IMR-90 (cell line): ENCODE results near the gene SETD3. TPM values are rescaled to one million over a fixed set of nuclear protein-coding genes. Genes with fewer than 3 reads are reported as not detected.

Experiments used
- ATAC-seq: fragments of 200-7000 bp; cut with Tn5 transposase; 2 replicates; pipeline ENCODE4 v1.9.1; 2020; ENCODE audit warnings: low read depth, mild to moderate bottlenecking, moderate library complexity
- BruUV-seq: library from RNA; stranded (reverse); fragments of 400-500 nt; replicated peaks from 2 replicates; lab custom pipeline; 2021; lab: Mats Ljungman, UMichigan
- CTCF ChIA-PET: fragments of 300-600 bp; formaldehyde crosslinking; extraction: SDS; loops from one replicate; lab custom pipeline; 2021; ENCODE audit warnings: antibody characterized with exemption; lab: Yijun Ruan, JAX
- POLR2A ChIA-PET: fragments of 300-600 bp; sonication (Branson Sonifier 250); formaldehyde crosslinking; loops from one replicate; lab custom pipeline; 2022; ENCODE audit warnings: antibody characterized with exemption; ENCODE audit not compliant: unreplicated experiment; lab: Charles Lee
- DNase-seq: peaks from one replicate; pipeline ENCODE4 v3.0.0; 2013
- H2AFZ ChIP-seq: replicated peaks from 2 replicates; pipeline ENCODE3; 2013; ENCODE audit warnings: low read length, mild to moderate bottlenecking; ENCODE audit not compliant: poor library complexity
- H2AK5ac ChIP-seq: 2 replicates; pipeline ENCODE4 v1.6.1; 2013; ENCODE audit warnings: low read depth, low read length, inconsistent platforms
- H2AK9ac ChIP-seq: replicated peaks from 2 replicates; pipeline ENCODE3; 2013; ENCODE audit warnings: mild to moderate bottlenecking, low read depth, low read length, moderate library complexity; ENCODE audit not compliant: poor library complexity
- H2BK120ac ChIP-seq: 2 replicates; pipeline ENCODE4 v1.6.1; 2013; ENCODE audit warnings: low read depth, low read length, inconsistent platforms
- H2BK15ac ChIP-seq: 3 replicates; pipeline ENCODE4 v1.6.1; 2013; ENCODE audit warnings: low read depth, low read length, inconsistent platforms
- H2BK20ac ChIP-seq: 2 replicates; pipeline ENCODE4 v1.6.1; 2013; ENCODE audit warnings: low read depth, mild to moderate bottlenecking, inconsistent platforms, low read length, moderate library complexity
- H2BK5ac ChIP-seq: 2 replicates; pipeline ENCODE4 v1.6.1; 2013; ENCODE audit warnings: mild to moderate bottlenecking, low read depth, low read length, inconsistent platforms; ENCODE audit not compliant: poor library complexity, severe bottlenecking
- H3K14ac ChIP-seq: replicated peaks from 2 replicates; pipeline ENCODE4 v1.6.1; 2013; ENCODE audit warnings: low read depth, low read length, inconsistent platforms
- H3K18ac ChIP-seq: 2 replicates; pipeline ENCODE4 v1.6.1; 2013; ENCODE audit warnings: low read depth, low read length, control low read depth
- H3K23ac ChIP-seq: 2 replicates; pipeline ENCODE4 v1.6.1; 2013; ENCODE audit warnings: low read depth, low read length, inconsistent platforms
- H3K27ac ChIP-seq: 2 replicates; pipeline ENCODE4 v1.5.1; 2013; ENCODE audit warnings: mild to moderate bottlenecking, control low read depth, low read length; ENCODE audit not compliant: insufficient read depth
- H3K27me3 ChIP-seq: 2 replicates; pipeline ENCODE4 v1.6.1; 2013; ENCODE audit warnings: low read length; ENCODE audit not compliant: control insufficient read depth, insufficient read depth
- H3K36me3 ChIP-seq: 2 replicates; pipeline ENCODE4 v1.6.1; 2013; ENCODE audit warnings: low read length, mixed read lengths; ENCODE audit not compliant: control insufficient read depth, insufficient read depth
- H3K4ac ChIP-seq: 2 replicates; pipeline ENCODE4 v1.6.1; 2013; ENCODE audit warnings: low read depth, low read length, inconsistent platforms
- H3K4me1 ChIP-seq: 2 replicates; pipeline ENCODE4 v1.6.1; 2013; ENCODE audit warnings: low read length, mixed read lengths; ENCODE audit not compliant: control insufficient read depth, insufficient read depth
- H3K4me2 ChIP-seq: 2 replicates; pipeline ENCODE4 v1.6.1; 2013; ENCODE audit warnings: low read depth, mild to moderate bottlenecking, control low read depth, low read length, moderate library complexity
- H3K4me3 ChIP-seq: 2 replicates; pipeline ENCODE4 v1.5.1; 2013; ENCODE audit warnings: low read depth, mild to moderate bottlenecking, control low read depth, low read length, moderate library complexity; ENCODE audit not compliant: insufficient read depth
- H3K56ac ChIP-seq: 2 replicates; pipeline ENCODE4 v1.6.1; 2013; ENCODE audit warnings: low read length, inconsistent platforms; ENCODE audit not compliant: insufficient read depth; ENCODE audit errors: extremely low read depth
- H3K79me1 ChIP-seq, 2 experiments: 2 replicates each; pipeline ENCODE4 v1.6.1; 2013; ENCODE audit warnings: low read length in 2 of 2, inconsistent platforms in 1 of 2, low read depth in 1 of 2
- H3K9ac ChIP-seq: 2 replicates; pipeline ENCODE4 v1.6.1; 2013; ENCODE audit warnings: low read depth, low read length, control low read depth
- H3K9me1 ChIP-seq: 2 replicates; pipeline ENCODE4 v1.6.1; 2013; ENCODE audit warnings: low read length, inconsistent platforms; ENCODE audit not compliant: insufficient read depth
- H3K9me3 ChIP-seq: 2 replicates; pipeline ENCODE4 v1.6.1; 2013; ENCODE audit warnings: low read length; ENCODE audit not compliant: control insufficient read depth, insufficient read depth
- H4K20me1 ChIP-seq: 2 replicates; pipeline ENCODE4 v1.6.1; 2013; ENCODE audit warnings: low read length, inconsistent platforms; ENCODE audit not compliant: insufficient read depth
- H4K5ac ChIP-seq: 2 replicates; pipeline ENCODE4 v1.6.1; 2013; ENCODE audit warnings: mild to moderate bottlenecking, low read depth, low read length, control low read depth
- H4K8ac ChIP-seq, 2 experiments: 2 replicates each; pipeline ENCODE4 v1.6.1; 2013; ENCODE audit warnings: low read depth in 2 of 2, low read length in 2 of 2, control low read depth in 1 of 2, inconsistent platforms in 1 of 2
- H4K91ac ChIP-seq: 2 replicates; pipeline ENCODE4 v1.6.1; 2013; ENCODE audit warnings: low read depth, low read length, inconsistent platforms; ENCODE audit not compliant: insufficient read depth
- BHLHE40 ChIP-seq: fragments of 150-350 bp; IDR thresholded peaks from 2 replicates; pipeline ENCODE4 v1.6.1; 2016; ENCODE audit warnings: mild to moderate bottlenecking, low read depth, low read length
- CEBPB ChIP-seq: IDR thresholded peaks from 2 replicates; pipeline ENCODE4 v1.6.1; 2012; ENCODE audit warnings: low read depth, low read length, improper control_type of control experiment
- CHD1 ChIP-seq: IDR thresholded peaks from 2 replicates; pipeline ENCODE4 v1.6.1; 2012; ENCODE audit warnings: low read depth, low read length, improper control_type of control experiment
- FOS ChIP-seq: fragments of 150-350 bp; IDR thresholded peaks from 2 replicates; pipeline ENCODE4 v1.6.1; 2016; ENCODE audit warnings: low read depth, low read length
- MAFK ChIP-seq: IDR thresholded peaks from 2 replicates; pipeline ENCODE4 v1.6.1; 2012; ENCODE audit warnings: low read depth, low read length, improper control_type of control experiment
- NFE2L2 ChIP-seq: fragments of 150-350 bp; IDR thresholded peaks from 2 replicates; pipeline ENCODE4 v1.6.1; 2016; ENCODE audit warnings: low read depth, mild to moderate bottlenecking, low read length
- POLR2A ChIP-seq: IDR thresholded peaks from 2 replicates; pipeline ENCODE4 v1.6.1; 2012; ENCODE audit warnings: mild to moderate bottlenecking, low read depth, low read length
- RAD21 ChIP-seq: IDR thresholded peaks from 2 replicates; pipeline ENCODE4 v1.6.1; 2012; ENCODE audit warnings: low read length, improper control_type of control experiment
- RCOR1 ChIP-seq: IDR thresholded peaks from 2 replicates; pipeline ENCODE4 v1.6.1; 2012; ENCODE audit warnings: mild to moderate bottlenecking, low read length, improper control_type of control experiment; ENCODE audit not compliant: insufficient replicate concordance
- RFX5 ChIP-seq: IDR thresholded peaks from 2 replicates; pipeline ENCODE4 v1.8.0; 2012; ENCODE audit warnings: low read depth, mild to moderate bottlenecking, low read length, moderate library complexity
- SMC3 ChIP-seq: fragments of 150-350 bp; IDR thresholded peaks from 2 replicates; pipeline ENCODE4 v1.6.1; 2016; ENCODE audit warnings: low read depth, mild to moderate bottlenecking, antibody characterized with exemption, low read length, moderate library complexity
- WGBS, 2 experiments: methylation state at CpG; one replicate each; pipeline versions ENCODE4 v1.1.5 to v1.1.7; 2013; ENCODE audit warnings: missing lambda C conversion rate in 2 of 2; ENCODE audit not compliant: insufficient read length in 1 of 2; ENCODE audit errors: extremely low coverage in 2 of 2; 5-methylcytosine and 5-hydroxymethylcytosine counted together
- dilution Hi-C: fragments of 300-500 bp; cut with HindIII; formaldehyde crosslinking; loops from one replicate; pipeline ENCODE4 v1.14.3; 2018; ENCODE audit warnings: low sequenced_read_pairs; ENCODE audit not compliant: unreplicated experiment
- in situ Hi-C: fragments of 300-500 bp; cut with MboI; formaldehyde crosslinking; loops from 3 replicates; pipeline ENCODE4 v1.14.3; 2019; ENCODE audit warnings: low sequenced_read_pairs, inconsistent platforms, mixed read lengths
- intact Hi-C: fragments of 100-400 bp; cut with micrococcal nuclease; formaldehyde crosslinking; loops from 2 replicates; pipeline ENCODE4 v1.10.0; 2022
- polyA plus RNA-seq, 3 experiments: library from polyadenylated mRNA; depleted of rRNA; stranded (reverse); fragments of >200 nt; gene quantifications; 2 replicates each; pipeline ENCODE4 v1.2.3, GENCODE V29; 2012; ENCODE audit warnings: low replicate concordance in 1 of 3
- total RNA-seq: library from RNA; depleted of rRNA; stranded (reverse); fragments of >200 nt; gene quantifications from 2 replicates; pipeline ENCODE4 v1.2.3, GENCODE V29; 2012
- TF ChIP-seq, protein P1 (sequence below): fragments of 150-350 bp; IDR thresholded peaks from 2 replicates; pipeline ENCODE4 v1.6.1; 2016; ENCODE audit warnings: low read depth, mild to moderate bottlenecking, low read length, moderate library complexity, borderline replicate concordance
- TF ChIP-seq, protein P2 (sequence below): fragments of 150-350 bp; IDR thresholded peaks from 2 replicates; pipeline ENCODE4 v1.6.1; 2017; ENCODE audit warnings: mild to moderate bottlenecking, antibody characterized with exemption, low read length, low read depth

SETD3 gene
- total and polyA plus RNA-seq, 2 of the 4 experiments (the other 2 are of a cell fraction) = 18.8 to 31.9 TPM

DNA sequence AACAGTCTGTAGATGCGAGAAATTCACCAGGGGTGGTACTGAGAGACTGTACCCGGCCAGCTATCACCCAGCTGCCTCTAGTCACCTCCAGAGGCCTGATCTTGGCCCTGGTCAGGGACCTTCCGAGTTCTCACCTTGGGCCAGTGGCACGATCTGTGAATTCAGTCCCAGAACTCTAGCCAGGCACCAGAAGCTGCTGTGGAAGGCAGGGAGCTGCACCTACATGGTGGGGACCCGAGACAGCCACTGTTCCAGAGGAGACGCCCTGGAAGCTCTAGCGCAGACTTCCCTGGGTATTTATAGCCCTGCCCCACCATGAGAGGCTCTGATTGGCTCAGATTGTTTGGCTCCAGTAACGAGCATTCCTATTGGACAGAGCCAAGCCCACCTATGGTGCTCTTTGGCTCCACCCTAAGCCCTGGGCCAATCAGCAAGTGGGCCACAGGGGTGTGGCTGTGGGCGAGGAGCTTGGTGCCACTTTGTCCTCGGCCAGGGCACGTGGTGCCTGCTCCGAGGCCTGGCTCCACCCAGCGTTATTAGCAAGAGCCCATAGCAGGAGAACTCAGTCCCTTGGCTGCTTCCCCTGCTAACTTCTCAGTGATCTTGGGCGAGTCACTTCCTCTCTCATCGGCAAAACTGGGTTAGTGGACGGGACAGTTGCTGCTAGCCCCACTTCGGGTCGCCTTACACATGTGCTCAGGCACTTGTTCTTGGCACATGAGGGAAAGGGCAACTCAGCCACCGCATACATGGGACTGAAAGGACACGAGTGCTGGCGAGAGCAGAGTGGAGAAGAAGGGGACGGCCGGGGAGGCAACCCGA, 119.7 kb downstream of the SETD3 start:
- CTCF ChIA-PET = no interaction called here
- ATAC-seq = no peak
- 65% methylated on average over 13 of the region's 24 CpGs; no CpG with 5 or more reads in 1 of the 2 experiments for WGBS, 2 experiments

More for the DNA sequence above, 119.7 kb downstream of the SETD3 start:
- H3K36me3 ChIP-seq = no peaks in the 10 kb centered on the region
- H2BK20ac ChIP-seq = no peak overlapping the region
- no peak overlapping the region for H4K5ac ChIP-seq
- no peak overlapping the region for H3K56ac ChIP-seq
- H3K23ac ChIP-seq = no peak overlapping the region
- H3K9me1 ChIP-seq = no peaks in the 10 kb centered on the region
- no peak overlapping the region for H3K14ac ChIP-seq
- TF ChIP-seq POLR2A (no peak), RAD21 (no peak), RFX5 (no peak), FOS (no peak), CEBPB (no peak), SMC3 (no peak), MAFK (no peak), RCOR1 (no peak), BHLHE40 (no peak), CHD1 (no peak), NFE2L2 (no peak)
- TF ChIP-seq, protein P1, sequence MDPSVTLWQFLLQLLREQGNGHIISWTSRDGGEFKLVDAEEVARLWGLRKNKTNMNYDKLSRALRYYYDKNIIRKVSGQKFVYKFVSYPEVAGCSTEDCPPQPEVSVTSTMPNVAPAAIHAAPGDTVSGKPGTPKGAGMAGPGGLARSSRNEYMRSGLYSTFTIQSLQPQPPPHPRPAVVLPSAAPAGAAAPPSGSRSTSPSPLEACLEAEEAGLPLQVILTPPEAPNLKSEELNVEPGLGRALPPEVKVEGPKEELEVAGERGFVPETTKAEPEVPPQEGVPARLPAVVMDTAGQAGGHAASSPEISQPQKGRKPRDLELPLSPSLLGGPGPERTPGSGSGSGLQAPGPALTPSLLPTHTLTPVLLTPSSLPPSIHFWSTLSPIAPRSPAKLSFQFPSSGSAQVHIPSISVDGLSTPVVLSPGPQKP = no peak
- TF ChIP-seq, protein P2, sequence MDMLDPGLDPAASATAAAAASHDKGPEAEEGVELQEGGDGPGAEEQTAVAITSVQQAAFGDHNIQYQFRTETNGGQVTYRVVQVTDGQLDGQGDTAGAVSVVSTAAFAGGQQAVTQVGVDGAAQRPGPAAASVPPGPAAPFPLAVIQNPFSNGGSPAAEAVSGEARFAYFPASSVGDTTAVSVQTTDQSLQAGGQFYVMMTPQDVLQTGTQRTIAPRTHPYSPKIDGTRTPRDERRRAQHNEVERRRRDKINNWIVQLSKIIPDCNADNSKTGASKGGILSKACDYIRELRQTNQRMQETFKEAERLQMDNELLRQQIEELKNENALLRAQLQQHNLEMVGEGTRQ = no peak
- no peaks in the 10 kb centered on the region for H3K79me1 ChIP-seq
- no TSS peak for BruUV-seq
- H4K20me1 ChIP-seq = no peaks in the 10 kb centered on the region
- H2BK120ac ChIP-seq = no peak overlapping the region
- no peak for DNase-seq
- H3K9me3 ChIP-seq = no peaks in the 10 kb centered on the region
- H3K18ac ChIP-seq = no peak overlapping the region
- H3K9ac ChIP-seq = no peak overlapping the region
- no peak overlapping the region for H2BK5ac ChIP-seq
- H2BK15ac ChIP-seq = no peak overlapping the region
- POLR2A ChIA-PET = no interaction called here
- dilution Hi-C loops = no loop called here
- H2AK5ac ChIP-seq = no peak overlapping the region
- H4K8ac ChIP-seq = no peak overlapping the region
- peak overlapping the region; percentile 23 for H2AK9ac ChIP-seq
- H3K4ac ChIP-seq = no peak overlapping the region
- intact Hi-C loops = no loop called here
- H3K4me1 ChIP-seq = no peaks in the 10 kb centered on the region
- in situ Hi-C loops = no loop called here
- peaks cover 2% of the 10 kb centered on the region; the same call in 1 of the 2 replicates for H3K27me3 ChIP-seq
- H3K27ac ChIP-seq = no peak overlapping the region
- no peak overlapping the region for H3K4me2 ChIP-seq
- H4K91ac ChIP-seq = no peak overlapping the region
- H2AFZ ChIP-seq = no peak overlapping the region
- no peak overlapping the region for H3K4me3 ChIP-seq
